ENCODE measurements around the gene ROPN1B. TPM values are rescaled to one million over a fixed set of nuclear protein-coding genes. Genes with fewer than 3 reads are reported as not detected.

The ROPN1B gene
- total and polyA plus RNA-seq, 2 experiments from 2014 or later = not detected

- H4K20me1 ChIP-seq (replicated peaks; ENCODE audit: insufficient read depth) = no peaks in the 10 kb centered on the region
- Mint-ChIP-seq H3K36me3 (ENCODE audit: low read depth) (peaks cover 3% of the 10 kb centered on the region; the same call in 1 of the 3 replicates), H3K4me3 (no peak overlapping the region), H3K4me1 (no peaks in the 10 kb centered on the region), H3K9me3 (peaks cover 8% of the 10 kb centered on the region; the same call in 2 of the 3 replicates), H3K27ac (no peak overlapping the region), H3K27me3 (ENCODE audit: insufficient read depth, low read depth, poor library complexity) (no peaks in the 10 kb centered on the region)
- no peak overlapping the region for H3K27ac ChIP-seq (ENCODE audit: low read depth)
- no peak for TF ChIP-seq POLR2AphosphoS5 (IDR thresholded peaks at IDR 0.05; ENCODE audit: low read depth)
- TF ChIP-seq NANOG (IDR thresholded peaks at IDR 0.05; ENCODE audit: borderline replicate concordance) = no peak
- TF ChIP-seq EZH2 (IDR thresholded peaks at IDR 0.05; ENCODE audit: low read depth, unreplicated experiment) = no peak
- no peaks in the 10 kb centered on the region for H3K27me3 ChIP-seq (ENCODE audit: insufficient read depth)
- H3K36me3 ChIP-seq (ENCODE audit: insufficient read depth) = no peaks in the 10 kb centered on the region
- no peak overlapping the region for H3K4me3 ChIP-seq
- DNase-seq (ENCODE audit: low spot score) (no peak), ATAC-seq (no peak)
- no peaks in the 10 kb centered on the region for H3K79me2 ChIP-seq (replicated peaks; ENCODE audit: insufficient read depth)
- H3F3A ChIP-seq (replicated peaks; ENCODE audit: low read depth) = no peaks in the 10 kb centered on the region
- H2AFZ ChIP-seq = no peak overlapping the region
- H3K9me2 ChIP-seq (ENCODE audit: insufficient read depth) = peaks cover 5% of the 10 kb centered on the region; the same call in 1 of the 2 replicates
- no peaks in the 10 kb centered on the region for H3K4me1 ChIP-seq (ENCODE audit: insufficient read depth)
- H3K4me2 ChIP-seq = no peak overlapping the region
These were observed 35.7 kb downstream of the ROPN1B start for GRCh38 chr3:126004692-126005091.

DNA sequence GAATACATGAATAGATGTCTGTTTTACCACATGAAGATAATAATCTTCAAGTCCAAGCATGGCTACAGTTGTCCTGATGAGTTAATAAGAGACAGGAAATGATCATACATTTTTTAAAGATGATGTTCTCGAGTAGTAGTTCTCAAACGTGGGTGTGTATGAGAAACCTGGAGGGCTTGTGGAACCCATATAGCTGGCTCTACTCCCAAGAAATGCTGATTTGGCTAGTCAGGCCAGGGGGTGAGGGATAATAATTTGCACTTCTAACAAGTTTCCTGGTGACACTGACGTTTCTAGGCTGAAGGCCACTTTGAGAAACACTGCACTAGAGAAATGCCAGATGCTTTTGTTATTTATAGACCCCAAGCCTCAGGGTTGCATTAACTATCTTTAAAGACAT, 37.0 kb downstream of the ROPN1B start:
- TF ChIP-seq EZH2phosphoT487 (IDR thresholded peaks at IDR 0.05; ENCODE audit: unreplicated experiment) (no peak), EZH2 (IDR thresholded peaks at IDR 0.05; ENCODE audit: low read depth, unreplicated experiment) (no peak), NANOG (IDR thresholded peaks at IDR 0.05; ENCODE audit: borderline replicate concordance) (no peak), CREB1 (CRISPR knock-in tag; IDR thresholded peaks at IDR 0.05; ENCODE audit: low read depth) (no peak), STAT1 (IDR thresholded peaks at IDR 0.05; ENCODE audit: unreplicated experiment) (no peak), ZNF462 (CRISPR knock-in tag; IDR thresholded peaks at IDR 0.05) (no peak)
- TF ChIP-seq, protein P1, sequence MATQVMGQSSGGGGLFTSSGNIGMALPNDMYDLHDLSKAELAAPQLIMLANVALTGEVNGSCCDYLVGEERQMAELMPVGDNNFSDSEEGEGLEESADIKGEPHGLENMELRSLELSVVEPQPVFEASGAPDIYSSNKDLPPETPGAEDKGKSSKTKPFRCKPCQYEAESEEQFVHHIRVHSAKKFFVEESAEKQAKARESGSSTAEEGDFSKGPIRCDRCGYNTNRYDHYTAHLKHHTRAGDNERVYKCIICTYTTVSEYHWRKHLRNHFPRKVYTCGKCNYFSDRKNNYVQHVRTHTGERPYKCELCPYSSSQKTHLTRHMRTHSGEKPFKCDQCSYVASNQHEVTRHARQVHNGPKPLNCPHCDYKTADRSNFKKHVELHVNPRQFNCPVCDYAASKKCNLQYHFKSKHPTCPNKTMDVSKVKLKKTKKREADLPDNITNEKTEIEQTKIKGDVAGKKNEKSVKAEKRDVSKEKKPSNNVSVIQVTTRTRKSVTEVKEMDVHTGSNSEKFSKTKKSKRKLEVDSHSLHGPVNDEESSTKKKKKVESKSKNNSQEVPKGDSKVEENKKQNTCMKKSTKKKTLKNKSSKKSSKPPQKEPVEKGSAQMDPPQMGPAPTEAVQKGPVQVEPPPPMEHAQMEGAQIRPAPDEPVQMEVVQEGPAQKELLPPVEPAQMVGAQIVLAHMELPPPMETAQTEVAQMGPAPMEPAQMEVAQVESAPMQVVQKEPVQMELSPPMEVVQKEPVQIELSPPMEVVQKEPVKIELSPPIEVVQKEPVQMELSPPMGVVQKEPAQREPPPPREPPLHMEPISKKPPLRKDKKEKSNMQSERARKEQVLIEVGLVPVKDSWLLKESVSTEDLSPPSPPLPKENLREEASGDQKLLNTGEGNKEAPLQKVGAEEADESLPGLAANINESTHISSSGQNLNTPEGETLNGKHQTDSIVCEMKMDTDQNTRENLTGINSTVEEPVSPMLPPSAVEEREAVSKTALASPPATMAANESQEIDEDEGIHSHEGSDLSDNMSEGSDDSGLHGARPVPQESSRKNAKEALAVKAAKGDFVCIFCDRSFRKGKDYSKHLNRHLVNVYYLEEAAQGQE (IDR thresholded peaks at IDR 0.05; ENCODE audit: unreplicated experiment) = no peak
- H3K27me3 ChIP-seq (ENCODE audit: insufficient read depth) = no peaks in the 10 kb centered on the region
- Mint-ChIP-seq H3K36me3 (ENCODE audit: low read depth) (peaks cover 3% of the 10 kb centered on the region; the same call in 1 of the 3 replicates), H3K4me3 (no peak overlapping the region), H3K27ac (no peak overlapping the region), H3K27me3 (ENCODE audit: insufficient read depth, low read depth, poor library complexity) (no peaks in the 10 kb centered on the region), H3K9me3 (peaks cover 2% of the 10 kb centered on the region; the same call in 2 of the 3 replicates), H3K4me1 (no peaks in the 10 kb centered on the region)
- DNase-seq (ENCODE audit: low spot score) = no peak
- H4K20me1 ChIP-seq (replicated peaks; ENCODE audit: insufficient read depth) = no peaks in the 10 kb centered on the region
- H3K27ac ChIP-seq (ENCODE audit: low read depth) = no peak overlapping the region
- peaks cover 5% of the 10 kb centered on the region; the same call in 1 of the 2 replicates for H3K9me2 ChIP-seq (ENCODE audit: insufficient read depth)
- H3K36me3 ChIP-seq (ENCODE audit: insufficient read depth) = no peaks in the 10 kb centered on the region
- no peaks in the 10 kb centered on the region for H3K79me2 ChIP-seq (replicated peaks; ENCODE audit: insufficient read depth)
- no peaks in the 10 kb centered on the region for H3F3A ChIP-seq (replicated peaks; ENCODE audit: low read depth)
- no peak for ATAC-seq
- H3K4me1 ChIP-seq (ENCODE audit: insufficient read depth) = no peaks in the 10 kb centered on the region
- H2AFZ ChIP-seq = no peak overlapping the region
- no peak overlapping the region for H3K4me3 ChIP-seq
- H3K4me2 ChIP-seq = no peak overlapping the region

Data from GM23338 (cell line).